Ovary (tissue), 9 donors: Measurements from ENCODE around the gene HOXA4. TPM values are rescaled to one million over a fixed set of nuclear protein-coding genes. Genes with fewer than 3 reads are reported as not detected.

Experiments used
- DNase-seq, 5 donors: peaks; one replicate each; pipeline ENCODE4 v3.0.0-alpha.2; 2019 to 2020
- H3K27ac ChIP-seq, 2 donors: fragments of 200-600 bp; one replicate each; pipeline versions ENCODE4 v1.5.1 to v1.8.0; 2019 to 2022
- H3K27me3 ChIP-seq: fragments of 200-600 bp; one replicate; pipeline ENCODE4 v1.8.0; 2022
- H3K36me3 ChIP-seq: fragments of 200-600 bp; sonication (generic); one replicate; pipeline ENCODE4 v1.5.1; 2019
- H3K4me1 ChIP-seq: one replicate; pipeline ENCODE4 v1.8.1; 2013; ENCODE audit warnings: mild to moderate bottlenecking, moderate library complexity; ENCODE audit not compliant: insufficient read depth
- H3K4me3 ChIP-seq: fragments of 200-600 bp; sonication (generic); one replicate; pipeline ENCODE4 v1.5.1; 2017
- H3K9me3 ChIP-seq, 2 donors: fragments of 200-600 bp in 1 of 2; sonication (generic) in 1 of 2; one replicate each; pipeline versions ENCODE4 v1.5.1 to v1.8.1; 2013 to 2019; ENCODE audit warnings: mild to moderate bottlenecking in 1 of 2, moderate library complexity in 1 of 2
- EP300 ChIP-seq: sonication (generic); formaldehyde crosslinking; IDR thresholded peaks from one replicate; pipeline ENCODE4 v1.6.1; 2017; ENCODE audit warnings: antibody characterized with exemption
- POLR2A ChIP-seq: fragments of 450-650 bp; IDR thresholded peaks from one replicate; pipeline ENCODE4 v1.6.1; 2017; ENCODE audit warnings: antibody characterized with exemption, mild to moderate bottlenecking, moderate library complexity
- WGBS, 3 donors: extraction: QIAGEN DNeasy Blood & Tissue Kit in 1 of 3; methylation state at CpG; one replicate each; pipeline versions ENCODE4 v1.1.5 to v1.1.7; 2013 to 2017; 5-methylcytosine and 5-hydroxymethylcytosine counted together
- intact Hi-C, 4 donors: fragments of 100-400 bp; cut with DNase I; formaldehyde crosslinking; loops; one replicate each; pipeline versions ENCODE4 v1.11.0 to v1.15.1; 2022 to 2023
- polyA plus RNA-seq, 2 donors: library from polyadenylated mRNA; stranded (reverse); fragments of 200-250 nt in 1 of 2; fragments of 350-450 nt in 1 of 2; fragmentation: Illumina TruSeq in 1 of 2; extraction: RNeasy Lipid Tissue Mini Kit (QIAGEN cat#74804) in 1 of 2; gene quantifications; one replicate each; pipeline ENCODE4 v1.2.3, GENCODE V29; 2013 to 2014
- total RNA-seq, 7 donors: library from RNA; depleted of rRNA in 2 of 7; stranded (reverse); fragments of >200 nt in 2 of 7; fragmentation: NEBNext Ultra II Directional in 3 of 7; extraction: Animal tissue kit (Norgen Biotek cat#: 25700) in 3 of 7; gene quantifications; one replicate each; pipeline versions ENCODE4 v1.1.0 to v1.2.4, GENCODE V29; 2016 to 2023
- TF ChIP-seq, protein P1 (sequence below), 3 donors: fragments of 450-650 bp in 2 of 3; fragments of 200-600 bp in 1 of 3; IDR thresholded peaks; one replicate each; pipeline versions ENCODE4 v1.5.1 to v1.8.0; 2016 to 2022; ENCODE audit warnings: antibody characterized with exemption in 3 of 3, mild to moderate bottlenecking in 1 of 3
- donor health status: DM: no; HTN: no; CAD: no; lungs with moderate emphysema.
- donor health status: DM: no; HTN: no; CAD: no.
- donor health status: Bipolar disorder and iron deficiency.
- donor health status: DM: yes; HTN: yes; CAD: no.
- donor health status: DM: no; HTN: no; CAD: no.
- donor health status: DM: yes; HTN: yes; CAD: no.

Gene HOXA4
- total and polyA plus RNA-seq, 9 donors = 0.22 to 34.0 (median 3.5) TPM

DNA sequence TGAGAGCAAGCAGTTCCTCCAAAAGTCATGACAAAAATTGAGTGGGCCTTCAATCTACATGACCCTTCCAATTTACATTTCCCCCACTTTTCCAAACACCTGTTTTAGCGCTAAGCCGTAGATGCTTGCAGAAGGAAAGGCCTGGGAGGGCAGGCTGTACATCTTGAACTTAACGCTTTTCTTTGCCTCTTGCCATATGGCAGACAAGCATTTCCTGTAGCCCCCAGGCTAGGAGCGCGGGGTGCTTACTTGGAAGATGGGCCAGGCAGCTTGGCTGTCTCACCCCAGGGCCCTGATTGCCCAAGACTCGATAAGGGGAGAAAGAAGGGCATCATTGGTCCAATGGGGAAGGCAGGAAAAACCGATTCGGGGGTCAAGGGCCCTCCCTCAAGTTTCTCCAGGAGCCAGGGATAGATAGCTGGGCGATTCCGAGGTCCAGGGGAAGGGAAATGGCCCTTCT lies 41.8 kb upstream of the HOXA4 start:
- Histone ChIP-seq H3K27ac (no peak overlapping the region), H3K9me3 (no peaks in the 10 kb centered on the region), H3K4me1 (peaks cover 14% of the 10 kb centered on the region), H3K4me3 (peak overlapping the region; percentile 53), H3K36me3 (no peaks in the 10 kb centered on the region), H3K27me3 (peaks cover 21% of the 10 kb centered on the region)
- TF ChIP-seq, protein P1, sequence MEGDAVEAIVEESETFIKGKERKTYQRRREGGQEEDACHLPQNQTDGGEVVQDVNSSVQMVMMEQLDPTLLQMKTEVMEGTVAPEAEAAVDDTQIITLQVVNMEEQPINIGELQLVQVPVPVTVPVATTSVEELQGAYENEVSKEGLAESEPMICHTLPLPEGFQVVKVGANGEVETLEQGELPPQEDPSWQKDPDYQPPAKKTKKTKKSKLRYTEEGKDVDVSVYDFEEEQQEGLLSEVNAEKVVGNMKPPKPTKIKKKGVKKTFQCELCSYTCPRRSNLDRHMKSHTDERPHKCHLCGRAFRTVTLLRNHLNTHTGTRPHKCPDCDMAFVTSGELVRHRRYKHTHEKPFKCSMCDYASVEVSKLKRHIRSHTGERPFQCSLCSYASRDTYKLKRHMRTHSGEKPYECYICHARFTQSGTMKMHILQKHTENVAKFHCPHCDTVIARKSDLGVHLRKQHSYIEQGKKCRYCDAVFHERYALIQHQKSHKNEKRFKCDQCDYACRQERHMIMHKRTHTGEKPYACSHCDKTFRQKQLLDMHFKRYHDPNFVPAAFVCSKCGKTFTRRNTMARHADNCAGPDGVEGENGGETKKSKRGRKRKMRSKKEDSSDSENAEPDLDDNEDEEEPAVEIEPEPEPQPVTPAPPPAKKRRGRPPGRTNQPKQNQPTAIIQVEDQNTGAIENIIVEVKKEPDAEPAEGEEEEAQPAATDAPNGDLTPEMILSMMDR (IDR thresholded peaks at IDR 0.05) = no peak
- no peak for TF ChIP-seq POLR2A
- TF ChIP-seq EP300 = no peak
- peak in 3 of 5 donors; percentile 17 to 28 (median 17) for DNase-seq
- 19 to 26% (median 22%) methylated on average over 10 of the region's 10 CpGs for WGBS, 3 donors
- intact Hi-C loops = no loop called here

DNA sequence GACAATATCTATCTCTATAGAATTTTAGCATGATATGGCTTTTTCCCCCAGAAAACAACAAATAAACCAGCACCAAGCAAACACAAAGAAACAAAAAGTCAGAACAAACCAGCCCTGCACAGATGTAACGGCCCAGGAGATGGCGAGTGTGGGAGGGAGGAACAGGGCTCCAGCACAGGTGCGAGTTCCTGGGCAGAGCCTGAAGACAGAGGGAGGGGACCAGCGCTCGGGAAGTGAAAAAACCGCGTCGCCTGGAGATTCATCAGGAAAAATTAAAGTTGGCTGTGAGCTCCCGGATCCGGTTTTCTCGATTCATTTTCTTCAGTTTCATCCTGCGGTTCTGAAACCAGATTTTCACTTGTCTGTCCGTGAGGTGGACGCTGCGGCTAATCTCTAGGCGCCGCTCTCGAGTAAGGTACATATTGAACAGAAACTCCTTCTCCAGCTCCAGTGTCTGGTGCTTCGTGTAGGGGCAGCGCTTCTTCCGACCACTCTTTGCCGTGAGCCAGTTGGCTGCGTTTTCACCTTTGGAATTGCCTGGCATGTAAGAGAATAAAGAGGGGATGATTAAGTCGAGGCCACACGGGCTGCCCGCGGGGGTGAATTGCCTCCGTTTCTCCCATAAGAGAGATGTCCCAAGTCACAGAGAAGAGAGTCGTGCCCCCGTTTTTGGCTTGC lies 41.2 kb upstream of the HOXA4 start:
- no peak overlapping the region for H3K27ac ChIP-seq
- WGBS, 3 donors = 17 to 45% (median 17%) methylated on average over 30 of the region's 30 CpGs
- TF ChIP-seq, protein P1 (IDR thresholded peaks at IDR 0.05) = no peak
- TF ChIP-seq EP300 (no peak), POLR2A (no peak)
- peaks cover 21% of the 10 kb centered on the region for H3K27me3 ChIP-seq
- peak in 1 of 5 donors; percentile 21 for DNase-seq
- H3K36me3 ChIP-seq = no peaks in the 10 kb centered on the region
- peaks cover 14% of the 10 kb centered on the region for H3K4me1 ChIP-seq
- intact Hi-C loops = no loop called here
- peak overlapping the region; percentile 53 for H3K4me3 ChIP-seq
- H3K9me3 ChIP-seq = no peaks in the 10 kb centered on the region

DNA sequence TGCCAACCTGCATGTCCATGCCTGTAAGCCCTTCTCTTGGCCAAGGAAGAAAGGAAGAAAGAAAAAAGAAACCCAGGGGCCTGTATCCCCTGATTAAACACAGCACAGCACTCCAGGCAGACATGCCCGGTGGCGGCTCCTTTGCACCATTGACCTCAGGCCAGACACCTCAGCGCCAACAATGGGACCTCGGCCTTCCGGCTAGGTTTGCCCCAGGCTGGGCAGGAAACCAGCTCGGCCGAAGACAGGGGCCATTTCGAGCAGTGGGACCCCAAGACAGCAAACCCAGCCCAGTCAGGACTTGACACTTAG lies 40.7 kb upstream of the HOXA4 start:
- no peak overlapping the region for H3K27ac ChIP-seq
- 39 to 69% (median 45%) methylated on average over 8 of the region's 8 CpGs for WGBS, 3 donors
- H3K27me3 ChIP-seq = peaks cover 21% of the 10 kb centered on the region
- peaks cover 14% of the 10 kb centered on the region for H3K4me1 ChIP-seq
- TF ChIP-seq, protein P1 (IDR thresholded peaks at IDR 0.05) = no peak
- TF ChIP-seq POLR2A (no peak), EP300 (no peak)
- H3K36me3 ChIP-seq = no peaks in the 10 kb centered on the region
- H3K4me3 ChIP-seq = peak overlapping the region; percentile 53
- peak in 2 of 5 donors; percentile 16 to 28 for DNase-seq
- intact Hi-C loops = no loop called here
- no peaks in the 10 kb centered on the region for H3K9me3 ChIP-seq

DNA sequence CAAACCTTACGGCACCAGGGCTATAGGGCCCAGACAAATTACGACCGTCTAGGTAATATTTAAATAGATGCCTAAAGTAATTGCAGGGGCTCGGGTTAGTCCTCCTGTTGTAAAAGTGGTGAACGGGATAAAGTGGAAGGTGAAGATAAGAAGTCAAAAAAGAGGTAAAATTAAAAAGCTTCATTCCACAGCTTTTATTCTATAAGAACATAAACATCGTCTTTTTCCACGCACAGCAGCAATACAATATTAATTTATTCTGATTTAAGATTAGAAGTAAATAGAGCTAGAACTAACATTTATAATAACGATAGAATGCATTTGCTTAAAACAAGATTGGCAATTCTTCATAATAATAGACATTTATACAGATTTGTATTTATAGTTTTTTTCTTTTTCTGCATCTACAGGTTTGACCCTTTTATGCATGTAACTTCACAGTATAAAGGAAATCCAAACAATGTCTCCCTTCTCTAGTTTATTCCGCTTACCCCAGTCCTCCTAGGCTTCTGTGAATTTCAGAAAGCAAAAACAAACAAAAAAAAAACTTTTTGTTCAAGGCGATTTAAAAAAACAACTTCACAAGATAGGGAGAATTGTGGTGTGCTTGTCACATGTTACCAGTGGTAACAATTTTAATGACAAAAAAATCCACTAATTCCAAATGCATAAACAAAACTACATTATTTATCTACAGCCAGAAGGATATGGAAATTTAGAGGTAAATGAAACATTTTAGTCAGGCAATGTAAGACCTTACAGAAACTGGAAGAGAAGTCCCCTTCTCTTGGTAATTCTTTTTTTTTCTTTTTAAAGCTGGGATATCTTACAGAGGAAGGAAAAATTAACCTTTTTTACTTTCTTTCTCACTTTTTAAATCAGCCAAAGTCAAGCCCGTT lies 40.1 kb upstream of the HOXA4 start:
- Histone ChIP-seq H3K27ac (no peak overlapping the region), H3K4me1 (peaks cover 14% of the 10 kb centered on the region), H3K27me3 (peaks cover 21% of the 10 kb centered on the region), H3K36me3 (no peaks in the 10 kb centered on the region), H3K4me3 (peak overlapping the region; percentile 53), H3K9me3 (no peaks in the 10 kb centered on the region)
- intact Hi-C loops = no loop called here
- no peak for DNase-seq
- TF ChIP-seq POLR2A (no peak), EP300 (no peak)
- TF ChIP-seq, protein P1 (IDR thresholded peaks at IDR 0.05) = no peak
- 49 to 70% (median 50%) methylated on average over 11 of the region's 11 CpGs for whole genome bisulfite sequencing, 3 donors
